Panc1 (cell line): Measurements from ENCODE around the gene IRF7.

Experiments
- SIN3A ChIP-seq: IDR thresholded peaks from 2 replicates; pipeline ENCODE4 v1.6.1; 2012; ENCODE audit warnings: low read depth, mild to moderate bottlenecking, low read length, moderate library complexity, borderline replicate concordance; ENCODE audit not compliant: insufficient read depth
- TF ChIP-seq, protein P1 (sequence below): fragments of 450-650 bp; IDR thresholded peaks from 2 replicates; pipeline ENCODE4 v1.5.1; 2017; ENCODE audit warnings: mild to moderate bottlenecking

DNA sequence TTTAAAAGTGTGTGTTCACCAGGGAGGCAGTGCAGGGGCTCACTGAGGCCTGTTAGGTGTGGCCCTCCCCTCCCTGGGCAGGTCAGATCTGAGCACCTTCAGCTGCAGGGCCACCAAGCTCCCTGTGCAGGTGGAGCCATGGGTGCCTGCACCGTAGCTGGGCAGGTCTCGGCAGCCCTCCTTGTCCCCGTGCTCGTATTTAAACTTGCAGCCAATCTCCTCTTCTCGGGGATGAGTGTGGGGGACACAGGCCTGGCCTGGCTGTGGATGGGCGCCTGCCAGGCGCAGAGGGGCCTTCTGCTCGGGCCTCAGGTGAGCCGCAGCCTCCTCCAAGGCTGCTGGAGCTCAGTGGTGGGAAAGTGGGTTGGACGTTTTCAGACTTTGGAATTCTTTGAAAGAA is 20.4 kb downstream of the IRF7 start:
- TF ChIP-seq, protein P1, sequence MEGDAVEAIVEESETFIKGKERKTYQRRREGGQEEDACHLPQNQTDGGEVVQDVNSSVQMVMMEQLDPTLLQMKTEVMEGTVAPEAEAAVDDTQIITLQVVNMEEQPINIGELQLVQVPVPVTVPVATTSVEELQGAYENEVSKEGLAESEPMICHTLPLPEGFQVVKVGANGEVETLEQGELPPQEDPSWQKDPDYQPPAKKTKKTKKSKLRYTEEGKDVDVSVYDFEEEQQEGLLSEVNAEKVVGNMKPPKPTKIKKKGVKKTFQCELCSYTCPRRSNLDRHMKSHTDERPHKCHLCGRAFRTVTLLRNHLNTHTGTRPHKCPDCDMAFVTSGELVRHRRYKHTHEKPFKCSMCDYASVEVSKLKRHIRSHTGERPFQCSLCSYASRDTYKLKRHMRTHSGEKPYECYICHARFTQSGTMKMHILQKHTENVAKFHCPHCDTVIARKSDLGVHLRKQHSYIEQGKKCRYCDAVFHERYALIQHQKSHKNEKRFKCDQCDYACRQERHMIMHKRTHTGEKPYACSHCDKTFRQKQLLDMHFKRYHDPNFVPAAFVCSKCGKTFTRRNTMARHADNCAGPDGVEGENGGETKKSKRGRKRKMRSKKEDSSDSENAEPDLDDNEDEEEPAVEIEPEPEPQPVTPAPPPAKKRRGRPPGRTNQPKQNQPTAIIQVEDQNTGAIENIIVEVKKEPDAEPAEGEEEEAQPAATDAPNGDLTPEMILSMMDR, result no peak
- TF ChIP-seq SIN3A, result no peak
